Embryonic facial prominence (tissue), 1 donor: ENCODE results near the gene SLC19A1.

Source experiments
- DNase-seq: peaks from one replicate; pipeline ENCODE4 v3.0.0-alpha.2; 2016; ENCODE audit errors: extremely low spot score

SLC19A1 gene

DNA sequence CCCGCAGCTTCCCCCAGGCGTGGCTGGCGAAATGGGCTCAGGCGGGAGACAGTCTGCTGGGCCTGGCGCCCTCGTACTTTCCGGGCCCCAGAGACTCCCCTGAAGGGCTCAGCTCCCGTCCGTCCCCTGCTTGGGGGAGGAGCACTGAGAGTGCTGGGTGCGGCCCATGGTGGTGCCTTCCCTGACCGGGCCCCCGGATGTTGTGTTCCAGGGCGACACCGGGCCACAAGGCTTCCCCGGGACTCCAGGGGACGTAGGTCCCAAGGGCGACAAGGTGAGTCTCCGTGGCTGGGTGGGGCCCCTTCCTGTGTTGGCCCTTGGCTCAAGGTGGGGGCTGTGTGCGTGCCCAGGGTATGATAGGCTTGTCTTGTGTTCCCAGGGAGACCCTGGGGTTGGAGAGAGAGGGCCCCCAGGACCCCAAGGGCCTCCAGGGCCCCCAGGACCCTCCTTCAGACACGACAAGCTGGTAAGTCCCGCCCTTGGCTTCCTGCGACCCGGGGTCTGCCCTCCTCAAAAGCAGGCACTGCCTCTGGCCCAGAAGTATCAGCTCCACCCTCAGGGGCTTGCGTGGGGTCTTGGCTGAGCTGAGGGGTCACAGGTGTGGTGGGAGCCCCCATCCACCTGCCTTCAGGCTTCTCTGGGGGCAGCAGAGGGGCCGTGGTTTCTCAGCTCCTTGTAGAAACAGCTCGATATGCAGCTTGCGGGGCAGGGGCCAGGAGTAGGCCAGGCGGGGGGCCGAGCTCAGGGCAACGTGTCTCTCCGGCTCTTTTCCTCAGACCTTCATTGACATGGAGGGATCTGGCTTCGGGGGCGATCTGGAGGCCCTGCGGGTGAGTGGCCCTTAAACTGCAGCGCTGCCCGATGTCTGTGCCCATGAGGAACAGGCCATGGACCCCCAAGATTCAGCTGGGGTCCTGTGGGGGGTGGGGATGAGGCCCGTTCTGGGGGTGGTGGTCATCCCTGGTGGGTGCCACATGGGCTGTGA lies 62.3 kb downstream of the SLC19A1 start:
- no peak for DNase-seq

DNA sequence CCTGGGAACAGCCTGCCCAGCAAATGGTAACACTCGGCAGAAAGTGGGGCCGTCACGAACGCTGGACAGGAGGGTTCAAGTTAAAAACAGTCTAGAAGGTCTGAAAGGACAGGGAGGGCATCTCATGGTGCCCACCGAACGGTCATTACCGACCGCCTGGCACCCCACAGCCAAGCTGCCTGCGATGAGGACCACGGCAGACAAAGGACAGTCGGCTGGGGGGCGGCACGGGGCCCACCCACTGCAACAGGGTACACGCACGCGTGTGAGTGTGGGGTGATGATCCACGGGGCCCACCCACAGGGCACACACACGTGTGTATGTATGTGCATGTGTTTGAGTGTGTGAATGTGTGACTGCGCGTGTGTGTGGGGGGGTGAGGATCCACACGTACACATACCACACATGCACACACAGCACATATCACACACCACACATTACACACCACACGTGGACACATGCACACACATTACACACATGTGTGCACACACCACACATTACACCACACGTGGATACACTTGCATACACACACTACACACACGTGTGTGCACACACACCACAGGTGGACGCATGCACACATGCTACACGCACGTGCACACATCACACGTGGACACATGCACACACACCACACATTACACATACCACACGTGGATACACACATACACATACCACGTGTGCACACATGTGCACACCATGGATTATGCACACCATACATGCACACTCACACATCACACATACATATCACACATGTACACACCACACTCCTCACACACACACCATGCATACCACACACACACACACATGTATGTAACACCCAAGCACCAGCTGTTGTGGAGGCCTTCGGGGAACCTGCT lies 63.2 kb downstream of the SLC19A1 start:
- no peak for DNase-seq

DNA sequence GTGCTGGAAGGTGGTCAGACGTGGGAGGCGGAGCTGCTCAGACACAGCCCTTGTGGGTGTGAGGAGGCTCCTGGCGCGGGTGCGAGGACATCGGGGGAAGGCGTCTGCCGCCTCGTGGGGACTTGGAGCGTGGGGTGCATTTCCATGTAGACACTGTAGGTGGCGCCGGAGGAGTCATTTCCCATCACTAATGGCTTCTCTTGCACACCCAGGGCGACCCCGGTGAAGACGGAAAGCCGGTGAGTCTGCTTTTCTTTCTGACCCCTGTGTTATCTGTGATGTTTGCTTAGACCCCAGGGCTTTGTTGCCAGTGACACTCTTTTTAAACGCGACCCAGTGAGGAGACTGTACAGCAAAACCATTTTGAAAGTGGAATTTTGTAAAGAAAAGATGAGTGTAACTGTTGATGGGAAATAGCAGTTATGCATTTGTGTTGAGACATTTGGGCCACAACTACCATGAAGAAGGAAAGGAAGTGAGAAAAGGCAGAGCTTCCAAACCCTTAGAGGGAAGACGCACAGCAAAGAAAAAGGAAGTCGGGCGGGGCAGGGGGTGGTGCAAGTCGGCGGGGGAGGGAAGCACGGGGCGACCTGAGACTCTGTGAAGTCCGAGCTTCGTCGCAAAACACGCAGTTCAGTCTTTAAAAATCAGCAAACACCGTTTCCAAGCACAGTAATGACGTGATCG lies 64.0 kb downstream of the SLC19A1 start:
- DNase-seq: peak; percentile 47

DNA sequence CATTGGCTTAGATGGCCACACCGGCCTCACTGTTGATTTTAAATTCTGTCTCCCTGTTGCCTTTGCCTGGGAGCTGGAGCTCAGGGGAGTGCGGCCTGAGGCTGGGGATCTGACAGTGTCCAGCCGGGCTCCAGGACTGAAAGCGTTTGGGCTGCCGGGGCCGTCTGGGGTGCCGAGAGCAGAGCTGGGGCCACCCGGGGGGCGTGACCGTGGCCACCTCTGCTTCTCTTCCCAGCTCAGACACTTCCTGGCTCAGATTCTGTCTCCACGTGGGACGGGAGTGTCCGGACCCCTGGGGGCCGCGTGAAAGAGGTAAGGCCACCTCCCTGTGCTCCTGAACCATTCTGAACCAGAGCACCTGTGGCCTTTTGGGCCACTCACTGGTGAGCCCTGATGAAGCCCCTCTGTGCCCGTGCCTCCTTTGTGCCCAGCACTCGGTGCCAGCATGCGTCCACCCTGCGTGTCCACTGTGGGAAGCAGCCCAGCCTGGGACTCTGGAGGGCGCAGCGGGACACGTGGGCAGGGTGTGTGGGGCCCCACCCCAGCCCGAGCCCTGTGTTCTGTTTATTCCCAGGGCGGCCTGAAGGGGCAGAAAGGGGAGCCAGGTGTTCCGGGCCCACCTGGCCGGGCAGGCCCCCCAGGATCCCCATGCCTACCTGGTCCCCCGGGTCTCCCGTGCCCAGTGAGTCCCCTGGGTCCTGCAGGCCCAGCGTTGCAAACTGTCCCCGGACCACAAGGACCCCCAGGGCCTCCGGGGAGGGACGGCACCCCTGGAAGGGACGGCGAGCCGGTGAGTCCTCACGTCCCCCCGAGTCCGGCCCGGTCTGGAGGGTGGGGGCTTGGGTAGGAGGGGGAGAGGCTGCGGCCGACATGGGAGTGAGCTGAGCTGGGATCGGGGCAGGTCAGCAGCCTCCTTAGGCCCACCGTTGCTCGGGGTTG lies 64.8 kb downstream of the SLC19A1 start:
- no peak for DNase-seq

GRCh38 chr21:45476582-45476981 lies 65.7 kb downstream of the SLC19A1 start:
- DNase-seq: no peak

DNA sequence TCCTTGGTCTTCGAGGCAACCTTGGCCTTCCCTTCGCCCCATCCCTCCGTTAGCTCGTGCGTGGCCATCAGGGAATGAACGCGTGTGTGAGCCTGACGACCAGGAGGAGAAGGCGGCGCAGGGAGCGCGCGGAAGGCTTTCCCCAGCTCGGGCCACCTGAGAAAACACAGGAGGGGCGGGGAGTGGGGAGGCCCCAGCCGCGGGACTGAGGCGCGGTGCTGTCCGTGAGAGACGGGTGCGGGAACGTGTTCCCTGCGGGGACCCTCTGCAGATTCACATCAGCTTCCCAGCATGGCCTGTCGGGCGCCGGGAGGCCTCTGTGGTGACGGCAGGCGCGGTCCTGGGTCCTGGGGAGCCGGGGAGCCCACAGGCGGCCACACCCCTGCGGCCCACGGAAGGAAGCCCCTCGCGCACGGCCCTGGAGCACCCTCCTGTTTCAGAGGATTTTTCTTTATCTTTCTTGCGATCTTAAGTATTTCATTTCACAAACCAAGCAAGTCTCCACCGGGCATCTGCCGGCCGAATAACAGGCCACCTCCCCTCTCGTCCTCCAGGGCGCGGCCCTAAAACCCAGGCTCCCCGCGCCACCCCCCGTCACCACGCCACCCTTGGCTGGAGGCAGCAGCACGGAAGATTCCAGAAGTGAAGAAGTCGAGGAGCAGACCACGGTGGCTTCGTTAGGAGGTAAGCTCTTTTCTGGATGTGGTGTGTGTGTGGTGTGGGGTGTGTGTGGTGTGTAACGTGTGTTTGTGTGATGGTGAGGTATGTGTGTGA lies 66.3 kb downstream of the SLC19A1 start:
- DNase-seq: no peak

DNA sequence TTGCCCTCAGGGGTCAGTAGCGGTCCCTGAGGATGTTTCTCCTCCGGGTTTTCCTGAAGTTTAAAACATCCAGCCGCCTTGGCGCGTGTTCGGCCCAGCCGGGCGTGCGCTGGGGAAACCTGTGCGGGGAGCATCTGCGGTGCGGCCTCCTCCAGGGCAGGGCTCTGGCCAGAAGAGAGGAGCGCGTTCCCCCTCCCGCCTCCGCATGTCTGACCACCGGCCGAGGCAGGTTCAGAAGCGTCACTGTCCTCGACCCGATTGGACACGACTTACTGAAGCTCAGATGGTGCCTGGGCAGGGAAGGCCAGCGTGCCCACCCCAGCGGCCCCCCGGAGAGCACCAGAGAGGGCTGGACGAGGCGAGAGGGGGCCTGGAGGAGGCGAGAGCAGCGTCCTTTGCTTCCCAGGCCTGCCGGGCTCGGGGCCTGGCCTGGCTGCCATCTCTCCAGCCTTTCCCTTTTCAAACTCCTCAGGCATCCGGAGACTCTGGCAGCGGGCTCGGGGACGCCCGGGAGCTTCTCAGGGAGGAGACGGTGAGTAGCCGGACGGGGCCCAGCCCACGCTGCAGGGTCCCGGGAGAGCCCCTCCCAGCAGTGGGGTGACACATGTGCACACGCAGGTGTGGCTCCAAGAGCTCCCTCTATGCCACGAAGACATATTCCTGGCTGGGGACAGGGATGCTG lies 67.1 kb downstream of the SLC19A1 start:
- DNase-seq: no peak

GRCh38 chr21:45474323-45474950 lies 67.8 kb downstream of the SLC19A1 start:
- no peak for DNase-seq

- DNase-seq: no peak
These were observed 68.5 kb downstream of the SLC19A1 start for GRCh38 chr21:45473496-45474322.

DNA sequence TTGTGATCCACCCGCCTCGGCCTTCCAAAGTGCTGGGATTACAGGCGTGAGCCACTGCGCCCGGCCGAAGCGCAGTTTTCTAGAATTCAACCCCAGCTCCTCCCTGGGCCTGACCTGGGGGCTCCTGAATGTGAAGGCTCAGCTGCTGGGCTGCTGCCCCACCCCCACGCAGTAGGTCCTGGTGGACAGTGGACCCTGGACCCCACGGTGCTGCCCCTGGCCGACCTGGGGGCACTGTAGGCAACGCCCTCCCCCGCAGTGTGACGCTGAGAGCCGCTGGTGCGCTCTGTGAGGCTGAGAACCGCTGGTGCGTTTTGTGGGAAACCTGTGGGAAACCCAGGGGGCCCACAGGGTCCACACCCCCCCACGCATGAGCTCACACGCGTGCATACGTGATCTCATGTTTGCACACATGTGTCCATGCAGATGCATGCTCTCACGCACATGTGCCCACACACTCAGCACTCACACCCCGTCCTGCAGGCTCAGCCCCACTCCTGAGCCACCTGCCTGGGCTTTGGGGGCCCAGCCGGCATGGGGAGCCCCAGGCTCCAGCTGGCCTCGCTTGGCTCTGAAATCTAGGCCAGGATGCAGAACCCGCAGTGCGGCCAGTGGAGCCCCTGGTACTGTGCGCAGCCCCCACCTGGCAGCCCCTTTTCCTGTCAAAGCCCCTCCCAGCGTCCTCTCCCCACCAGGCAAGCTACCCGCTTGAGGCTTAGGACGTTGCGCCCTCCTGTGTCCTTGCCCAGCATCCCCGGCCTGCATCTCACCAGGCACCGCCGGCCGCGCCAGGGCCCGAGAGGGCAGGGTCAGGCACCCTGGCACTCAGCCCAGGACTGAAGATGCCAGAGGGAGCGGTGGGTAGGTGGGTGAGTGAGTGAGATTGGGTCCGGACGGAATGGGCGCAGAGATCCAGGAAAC lies 69.5 kb downstream of the SLC19A1 start:
- DNase-seq: no peak

DNA sequence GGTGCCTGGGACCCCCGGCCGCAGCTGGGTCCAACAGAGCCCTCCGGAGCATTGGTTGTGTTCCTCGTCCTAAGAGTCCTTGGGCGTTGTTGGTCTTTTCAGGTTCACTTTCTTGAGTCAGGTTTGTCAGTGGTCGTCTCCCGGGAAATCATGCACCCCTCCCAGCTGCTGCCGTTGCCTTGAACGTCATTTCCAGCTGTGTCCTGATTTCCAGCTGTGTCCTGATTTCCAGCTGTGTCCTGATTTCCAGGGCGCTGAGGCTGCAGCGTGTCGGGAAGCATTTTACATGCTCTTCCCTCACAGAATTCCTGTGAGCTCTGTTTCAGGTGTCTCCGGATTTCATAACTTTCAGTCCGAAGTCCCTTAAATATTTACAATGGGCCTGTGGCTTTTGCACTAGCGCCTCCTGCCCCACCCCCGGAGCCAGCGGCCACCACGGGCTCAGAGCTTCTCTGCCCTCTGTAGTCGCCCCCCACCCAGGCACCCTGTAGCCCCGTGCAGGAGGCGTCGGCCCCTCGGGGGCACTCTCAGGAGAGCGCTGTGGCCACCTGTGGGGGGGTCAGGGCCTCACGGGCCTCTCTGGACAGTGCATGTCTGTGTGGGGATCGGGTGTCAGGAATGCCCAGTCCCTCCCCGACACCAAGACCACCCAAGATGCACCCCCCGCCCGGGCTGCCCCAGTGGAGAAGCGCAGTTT lies 70.6 kb downstream of the SLC19A1 start:
- DNase-seq: no peak

- peak; percentile 46 for DNase-seq
These were observed 71.3 kb downstream of the SLC19A1 start for GRCh38 chr21:45470773-45471524.

- no peak for DNase-seq
These were observed 72.1 kb downstream of the SLC19A1 start for GRCh38 chr21:45470087-45470515.

DNA sequence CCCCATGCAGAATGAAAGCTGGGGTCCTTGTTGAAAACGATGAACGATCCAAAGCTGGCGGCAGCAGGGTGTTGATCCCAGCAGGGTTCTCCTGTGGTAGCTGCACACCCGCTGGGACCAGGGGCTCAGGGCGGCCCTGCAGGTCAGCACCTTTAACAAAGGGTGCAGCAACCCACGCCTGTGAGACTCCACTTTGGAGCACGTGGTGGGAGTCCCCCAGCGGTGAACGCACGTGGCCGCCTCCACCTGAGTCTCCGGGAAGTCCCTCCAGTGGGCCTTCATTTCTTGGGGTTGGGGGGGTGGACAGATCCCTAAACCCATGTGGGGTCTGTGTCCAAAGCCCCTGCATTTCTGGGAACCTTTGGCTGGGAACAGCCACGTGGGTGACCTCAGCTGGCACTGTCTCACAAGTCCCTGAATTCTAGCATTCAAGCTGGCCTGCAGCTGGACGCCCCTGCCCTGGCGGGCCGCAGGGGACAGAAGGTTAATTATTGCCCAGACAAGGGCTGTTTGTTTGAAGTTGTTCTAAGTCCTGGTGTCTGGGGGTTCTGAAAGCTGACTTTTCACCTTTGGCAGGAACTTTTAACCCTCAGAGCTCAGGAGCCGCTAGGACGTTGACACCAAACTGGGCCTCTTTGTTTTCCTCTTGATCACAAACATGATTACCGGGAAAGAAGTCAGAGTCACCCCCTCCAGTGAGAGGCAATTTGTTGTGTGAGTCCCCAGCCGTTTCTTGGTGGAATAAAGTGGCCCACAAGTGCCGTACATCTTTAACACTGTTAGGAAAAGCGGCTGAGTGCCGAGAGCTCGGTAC lies 72.8 kb downstream of the SLC19A1 start:
- no peak for DNase-seq

- no peak for DNase-seq
These were observed 73.3 kb downstream of the SLC19A1 start for GRCh38 chr21:45468971-45469272.
